Fibroblast of skin of right biceps (primary cell): ENCODE data around the gene MIXL1.
"Not testable (repeated sequence)": the region's sequence is repeated elsewhere in the genome, so short reads cannot be mapped to it uniquely, and the experiment has no call there.

Experiments
- DNase-seq: peaks from one replicate; pipeline ENCODE4 v3.0.0-alpha.2; 2013

MIXL1 gene

GRCh38 chr1:226223157-226223785, at the start of gene MIXL1:
TSS of gene MIXL1 (plus strand) at chr1:226223664. CDS start at chr1:226223682, 18 bp downstream.
- DNase-seq: no peak

GRCh38 chr1:226176870-226177269, 46.6 kb upstream of the MIXL1 start:
- no peak for DNase-seq

GRCh38 chr1:226181996-226182714, 41.3 kb upstream of the MIXL1 start:
- peak; percentile 61 for DNase-seq

GRCh38 chr1:226185141-226186036, 38.1 kb upstream of the MIXL1 start:
- peak; percentile 33 for DNase-seq

GRCh38 chr1:226186124-226187018, 37.1 kb upstream of the MIXL1 start, which contains the start of gene ACBD3:
TSS of gene ACBD3 (minus strand) at chr1:226186741. CDS start at chr1:226186675, 66 bp downstream.
- DNase-seq: peak; percentile 90

GRCh38 chr1:226187019-226187322, 36.5 kb upstream of the MIXL1 start:
- DNase-seq: no peak

- DNase-seq: no peak
These were observed 36.1 kb upstream of the MIXL1 start for GRCh38 chr1:226187380-226187779.

- no peak for DNase-seq
These were observed 28.3 kb upstream of the MIXL1 start for GRCh38 chr1:226195144-226195543.

GRCh38 chr1:226199971-226200370, 23.5 kb upstream of the MIXL1 start:
- DNase-seq: no peak

- DNase-seq: no peak
These were observed 22.4 kb upstream of the MIXL1 start for GRCh38 chr1:226201029-226201593.

- no peak for DNase-seq
These were observed 21.2 kb upstream of the MIXL1 start for GRCh38 chr1:226202246-226202645.

GRCh38 chr1:226202666-226203065, 20.8 kb upstream of the MIXL1 start:
- DNase-seq: not testable (repeated sequence)

- no peak for DNase-seq
These were observed 20.2 kb upstream of the MIXL1 start for GRCh38 chr1:226203240-226203639.

- no peak for DNase-seq
These were observed 19.8 kb upstream of the MIXL1 start for GRCh38 chr1:226203655-226204054.

GRCh38 chr1:226204198-226204597, 19.3 kb upstream of the MIXL1 start:
- no peak for DNase-seq

- no peak for DNase-seq
These were observed 16.4 kb upstream of the MIXL1 start for GRCh38 chr1:226207048-226207447.

GRCh38 chr1:226209307-226210059, 14.0 kb upstream of the MIXL1 start:
- no peak for DNase-seq

GRCh38 chr1:226210571-226211176, 12.8 kb upstream of the MIXL1 start:
- DNase-seq: no peak

- DNase-seq: no peak
These were observed 12.2 kb upstream of the MIXL1 start for GRCh38 chr1:226211181-226211821.

GRCh38 chr1:226212545-226212944, 10.9 kb upstream of the MIXL1 start:
- no peak for DNase-seq
